Mesendoderm (in vitro differentiated cells): ENCODE data around the gene XXYLT1.

Experiments used
- DNase-seq: peaks from one replicate; pipeline ENCODE4 v3.0.0; 2013
- H2AK5ac ChIP-seq: 2 replicates; pipeline ENCODE4 v1.6.1; 2013; ENCODE audit warnings: low read length, inconsistent platforms
- H2BK120ac ChIP-seq: 2 replicates; pipeline ENCODE4 v1.6.1; 2013; ENCODE audit warnings: low read depth, mild to moderate bottlenecking, low read length, moderate library complexity, mixed read lengths
- H2BK15ac ChIP-seq: replicated peaks from 2 replicates; pipeline ENCODE4 v1.6.1; 2013; ENCODE audit warnings: low read depth, mild to moderate bottlenecking, moderate library complexity
- H2BK5ac ChIP-seq: 2 replicates; pipeline ENCODE4 v1.6.1; 2013; ENCODE audit warnings: low read length, inconsistent platforms
- H3K18ac ChIP-seq: 2 replicates; pipeline ENCODE4 v1.6.1; 2013; ENCODE audit warnings: mild to moderate bottlenecking, low read length, mixed read lengths
- H3K23ac ChIP-seq: one replicate; pipeline ENCODE4 v1.6.1; 2013; ENCODE audit warnings: low read length
- H3K27ac ChIP-seq: 2 replicates; pipeline ENCODE4 v1.5.1; 2013; ENCODE audit warnings: low read depth, mild to moderate bottlenecking, inconsistent platforms, low read length, moderate library complexity
- H3K27me3 ChIP-seq: 2 replicates; pipeline ENCODE4 v1.6.1; 2013; ENCODE audit warnings: low read length, control low read depth, mild to moderate bottlenecking, inconsistent platforms; ENCODE audit not compliant: insufficient read depth, poor library complexity
- H3K36me3 ChIP-seq: 2 replicates; pipeline ENCODE4 v1.6.1; 2013; ENCODE audit warnings: low read length, inconsistent platforms; ENCODE audit not compliant: control insufficient read depth, insufficient read depth
- H3K4ac ChIP-seq: one replicate; pipeline ENCODE4 v1.6.1; 2013; ENCODE audit warnings: low read depth, mild to moderate bottlenecking, low read length, moderate library complexity
- H3K4me1 ChIP-seq: 2 replicates; pipeline ENCODE4 v1.6.1; 2013; ENCODE audit warnings: low read depth, low read length, inconsistent platforms; ENCODE audit not compliant: control insufficient read depth
- H3K4me2 ChIP-seq: 2 replicates; pipeline ENCODE4 v1.6.1; 2013; ENCODE audit warnings: low read length
- H3K4me3 ChIP-seq: 2 replicates; pipeline ENCODE4 v1.5.1; 2013; ENCODE audit warnings: mild to moderate bottlenecking, low read length
- H3K56ac ChIP-seq: one replicate; pipeline ENCODE4 v1.6.1; 2013; ENCODE audit warnings: low read length
- H3K79me1 ChIP-seq: 2 replicates; pipeline ENCODE4 v1.6.1; 2013; ENCODE audit warnings: low read length, inconsistent platforms
- H3K79me2 ChIP-seq: 2 replicates; pipeline ENCODE4 v1.6.1; 2013; ENCODE audit warnings: mild to moderate bottlenecking, low read length; ENCODE audit not compliant: control insufficient read depth, insufficient read depth
- H3K9ac ChIP-seq: 2 replicates; pipeline ENCODE4 v1.6.1; 2013; ENCODE audit warnings: low read length, inconsistent platforms
- H4K5ac ChIP-seq: one replicate; pipeline ENCODE4 v1.6.1; 2013; ENCODE audit warnings: low read length
- H4K8ac ChIP-seq: one replicate; pipeline ENCODE4 v1.6.1; 2013; ENCODE audit warnings: low read depth, mild to moderate bottlenecking, control low read depth, low read length, moderate library complexity
- WGBS: extraction: QIAGEN DNeasy Blood & Tissue Kit; methylation state at CpG from one replicate; pipeline ENCODE4 v1.1.7; 2013; ENCODE audit warnings: low lambda C conversion rate, missing lambda C conversion rate; ENCODE audit not compliant: insufficient coverage; ENCODE audit errors: extremely low coverage; 5-methylcytosine and 5-hydroxymethylcytosine counted together

Gene XXYLT1

GRCh38 chr3:195133462-195133861 is 137.5 kb downstream of the XXYLT1 start:
- Histone ChIP-seq H3K9ac (no peak overlapping the region), H4K5ac (no peak overlapping the region), H3K4ac (no peak overlapping the region), H3K27me3 (no peaks in the 10 kb centered on the region), H3K79me1 (peaks cover 5% of the 10 kb centered on the region), H3K27ac (no peak overlapping the region), H3K4me2 (no peak overlapping the region), H3K23ac (no peak overlapping the region), H3K36me3 (no peaks in the 10 kb centered on the region), H3K18ac (no peak overlapping the region), H2BK120ac (no peak overlapping the region), H4K8ac (no peak overlapping the region), H3K4me3 (no peak overlapping the region), H2BK15ac (no peak overlapping the region), H3K56ac (no peak overlapping the region), H2AK5ac (no peak overlapping the region), H3K79me2 (no peaks in the 10 kb centered on the region), H2BK5ac (no peak overlapping the region), H3K4me1 (no peaks in the 10 kb centered on the region)
- DNase-seq = no peak
- WGBS = no CpG with 5 or more reads among the region's 12 CpGs

- no peak for DNase-seq
- Histone ChIP-seq H3K23ac (no peak overlapping the region), H3K4me2 (no peak overlapping the region), H3K4ac (no peak overlapping the region), H3K4me3 (no peak overlapping the region), H3K4me1 (no peaks in the 10 kb centered on the region), H3K9ac (no peak overlapping the region), H2BK5ac (no peak overlapping the region), H3K56ac (no peak overlapping the region), H2BK15ac (no peak overlapping the region), H2AK5ac (no peak overlapping the region), H4K8ac (no peak overlapping the region), H3K79me1 (peaks cover 5% of the 10 kb centered on the region), H3K79me2 (no peaks in the 10 kb centered on the region), H2BK120ac (no peak overlapping the region), H4K5ac (no peak overlapping the region), H3K27ac (no peak overlapping the region), H3K36me3 (no peaks in the 10 kb centered on the region), H3K18ac (no peak overlapping the region), H3K27me3 (no peaks in the 10 kb centered on the region)
- WGBS = no CpG with 5 or more reads among the region's 4 CpGs
Observed at GRCh38 chr3:195133013-195133412, 137.9 kb downstream of the XXYLT1 start.

- H3K79me1 ChIP-seq = peaks cover 1% of the 10 kb centered on the region
- no peak overlapping the region for H3K23ac ChIP-seq
- no peak overlapping the region for H2BK5ac ChIP-seq
- H3K27ac ChIP-seq = no peak overlapping the region
- H3K36me3 ChIP-seq = no peaks in the 10 kb centered on the region
- no peak for DNase-seq
- H2BK120ac ChIP-seq = no peak overlapping the region
- no peaks in the 10 kb centered on the region for H3K79me2 ChIP-seq
- H4K8ac ChIP-seq = no peak overlapping the region
- H2BK15ac ChIP-seq = no peak overlapping the region
- H3K4ac ChIP-seq = no peak overlapping the region
- no peak overlapping the region for H4K5ac ChIP-seq
- H3K56ac ChIP-seq = no peak overlapping the region
- no peak overlapping the region for H3K4me3 ChIP-seq
- H3K18ac ChIP-seq = no peak overlapping the region
- H3K4me2 ChIP-seq = no peak overlapping the region
- no peak overlapping the region for H2AK5ac ChIP-seq
- H3K27me3 ChIP-seq = no peaks in the 10 kb centered on the region
- WGBS = no CpG with 5 or more reads among the region's 4 CpGs
- H3K4me1 ChIP-seq = no peaks in the 10 kb centered on the region
- no peak overlapping the region for H3K9ac ChIP-seq
Observed at GRCh38 chr3:195131176-195131575, 139.8 kb downstream of the XXYLT1 start.

GRCh38 chr3:195129644-195130492 is 141.1 kb downstream of the XXYLT1 start:
- Histone ChIP-seq H4K5ac (no peak overlapping the region), H3K79me1 (no peaks in the 10 kb centered on the region), H3K4me1 (no peaks in the 10 kb centered on the region), H3K4me3 (no peak overlapping the region), H3K18ac (no peak overlapping the region), H2BK15ac (no peak overlapping the region), H2AK5ac (no peak overlapping the region), H4K8ac (no peak overlapping the region), H2BK5ac (no peak overlapping the region), H3K56ac (no peak overlapping the region), H3K4me2 (no peak overlapping the region), H3K36me3 (no peaks in the 10 kb centered on the region), H2BK120ac (no peak overlapping the region), H3K27me3 (no peaks in the 10 kb centered on the region), H3K9ac (no peak overlapping the region), H3K79me2 (no peaks in the 10 kb centered on the region), H3K23ac (no peak overlapping the region), H3K4ac (no peak overlapping the region), H3K27ac (no peak overlapping the region)
- no CpG with 5 or more reads among the region's 11 CpGs for WGBS
- DNase-seq = no peak

- Histone ChIP-seq H3K23ac (no peak overlapping the region), H3K4ac (no peak overlapping the region), H3K18ac (no peak overlapping the region), H2BK15ac (no peak overlapping the region), H3K79me2 (peaks cover under 1% of the 10 kb centered on the region), H4K5ac (no peak overlapping the region), H3K79me1 (peaks cover 2% of the 10 kb centered on the region), H3K27me3 (no peaks in the 10 kb centered on the region), H2BK5ac (no peak overlapping the region), H3K4me3 (no peak overlapping the region), H4K8ac (no peak overlapping the region), H3K4me2 (no peak overlapping the region), H3K4me1 (no peaks in the 10 kb centered on the region), H3K27ac (no peak overlapping the region), H3K36me3 (no peaks in the 10 kb centered on the region), H2BK120ac (no peak overlapping the region), H2AK5ac (no peak overlapping the region), H3K9ac (no peak overlapping the region), H3K56ac (no peak overlapping the region)
- no CpG with 5 or more reads among the region's 12 CpGs for WGBS
- no peak for DNase-seq
Observed at GRCh38 chr3:195129072-195129643, 141.8 kb downstream of the XXYLT1 start.
